HG03097 (cell line): ENCODE data around the gene ARHGDIG.

Experiments used
- ATAC-seq: cut with Tn5 transposase; IDR thresholded peaks from one replicate; pipeline ENCODE4 v1.9.1; 2021; ENCODE audit not compliant: unreplicated experiment, low FRiP score

The ARHGDIG gene

DNA sequence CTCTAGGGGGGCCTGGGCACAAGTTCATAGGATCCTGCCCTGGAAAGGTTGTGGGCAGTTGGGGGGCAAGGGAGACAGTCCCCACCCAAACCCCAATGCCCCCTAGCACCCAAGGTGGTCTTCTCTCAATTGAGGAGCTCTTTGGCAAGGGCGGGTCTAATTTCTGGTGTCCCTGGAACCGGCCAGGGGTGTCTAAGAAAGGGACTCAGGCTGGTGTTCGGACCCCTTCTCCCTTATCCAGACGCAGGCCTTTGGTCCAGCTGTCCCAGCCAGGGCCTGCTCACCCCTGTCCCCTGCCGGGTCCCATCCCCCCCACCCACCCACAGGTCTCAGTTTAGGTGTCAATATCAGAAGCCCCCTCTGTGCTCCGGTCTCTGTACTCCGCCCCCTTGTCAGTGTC lies 860 bp upstream of the ARHGDIG start:
- no peak for ATAC-seq

DNA sequence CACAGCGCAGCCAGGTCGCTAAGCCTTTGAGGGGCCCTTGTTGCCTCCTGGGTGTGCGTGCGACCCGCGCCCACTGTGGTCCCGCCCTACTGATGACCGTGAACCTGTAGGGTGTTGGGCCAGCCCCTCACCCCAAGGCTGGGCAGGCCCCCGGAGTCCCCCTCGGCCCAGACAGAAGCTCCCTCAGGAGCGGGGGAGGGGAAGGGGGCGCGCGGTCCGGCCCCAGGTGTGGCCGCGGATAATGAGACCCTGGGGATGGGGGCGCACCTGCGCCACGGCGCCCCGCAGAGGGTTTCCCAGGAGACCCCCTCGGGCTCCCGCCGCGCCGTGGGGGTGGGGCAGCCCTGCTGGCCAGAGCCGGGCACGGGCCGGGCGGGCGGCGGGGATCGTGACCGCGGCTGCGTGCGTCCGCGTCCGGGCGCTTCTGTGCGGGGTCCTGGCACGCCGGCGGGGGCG lies 358 bp upstream of the ARHGDIG start:
- no peak for ATAC-seq

DNA sequence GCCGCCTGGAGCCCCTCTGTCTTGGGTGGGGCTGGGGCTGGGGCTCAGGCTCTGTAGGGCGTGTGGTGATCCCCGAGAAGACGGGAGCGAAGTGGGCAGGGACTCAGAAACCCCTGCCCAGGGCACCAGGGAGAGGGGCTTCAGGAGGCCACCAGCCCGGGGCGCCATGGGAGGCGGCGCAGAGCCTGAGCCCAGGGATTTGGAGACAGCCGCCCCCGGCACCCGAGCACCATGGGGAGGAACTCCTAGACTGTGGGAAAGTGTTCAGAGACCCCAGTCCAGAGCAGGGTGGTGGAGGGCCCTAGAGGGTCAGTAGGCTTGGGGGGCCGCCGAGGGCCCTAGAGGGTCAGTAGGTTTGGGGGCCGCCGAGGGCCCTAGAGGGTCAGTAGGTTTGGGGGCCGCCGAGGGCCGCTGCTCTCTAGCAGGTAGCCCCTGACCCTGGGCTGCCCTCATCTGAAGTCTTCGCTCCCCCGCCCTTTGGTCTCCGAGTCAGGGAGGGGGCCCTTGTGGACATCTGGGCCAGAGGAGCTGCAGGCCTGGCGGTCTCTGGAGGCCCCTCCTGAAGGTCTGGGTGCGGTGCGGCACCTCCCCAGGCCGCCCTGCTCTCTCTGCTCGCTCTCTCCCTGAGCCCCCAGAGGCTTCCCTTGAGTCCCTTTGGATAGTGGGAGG lies 734 bp downstream of the ARHGDIG start:
- no peak for ATAC-seq

DNA sequence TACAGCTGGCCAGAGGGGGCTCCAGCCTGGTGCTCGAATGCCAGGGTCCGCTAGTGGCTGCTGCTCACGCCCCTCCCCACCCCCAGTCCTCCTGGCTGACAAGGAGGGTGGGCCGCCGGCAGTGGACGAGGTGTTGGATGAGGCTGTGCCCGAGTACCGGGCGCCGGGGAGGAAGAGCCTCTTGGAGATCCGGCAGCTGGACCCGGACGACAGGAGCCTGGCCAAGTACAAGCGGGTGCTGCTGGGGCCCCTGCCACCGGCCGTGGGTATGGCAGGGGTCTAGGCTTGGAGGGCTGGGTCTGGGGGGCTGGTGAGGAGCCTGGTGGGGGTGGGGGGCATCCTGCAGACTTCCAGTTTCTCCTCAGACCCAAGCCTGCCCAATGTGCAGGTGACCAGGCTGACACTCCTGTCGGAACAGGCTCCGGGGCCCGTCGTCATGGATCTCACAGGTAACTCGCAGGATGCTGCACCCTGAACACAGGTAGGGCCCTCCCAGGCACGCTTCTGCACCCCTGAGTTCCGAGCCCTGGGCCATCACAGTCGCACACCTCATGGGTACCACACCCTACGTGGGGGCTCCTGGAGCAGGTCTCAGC lies 1.4 kb downstream of the ARHGDIG start:
- no peak for ATAC-seq

DNA sequence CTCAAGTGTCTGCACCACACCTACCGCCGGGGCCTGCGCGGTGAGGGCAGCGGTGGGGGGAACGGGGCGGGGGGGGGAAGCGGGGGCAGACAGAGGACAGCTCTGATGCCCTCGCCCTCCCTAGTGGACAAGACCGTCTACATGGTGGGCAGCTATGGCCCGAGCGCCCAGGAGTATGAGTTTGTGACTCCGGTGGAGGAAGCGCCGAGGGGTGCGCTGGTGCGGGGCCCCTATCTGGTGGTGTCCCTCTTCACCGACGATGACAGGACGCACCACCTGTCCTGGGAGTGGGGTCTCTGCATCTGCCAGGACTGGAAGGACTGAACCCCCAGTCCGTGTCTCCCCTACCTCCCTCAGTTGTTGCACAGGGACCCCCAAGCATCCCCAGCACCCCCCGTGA lies 2.1 kb downstream of the ARHGDIG start:
- no peak for ATAC-seq

DNA sequence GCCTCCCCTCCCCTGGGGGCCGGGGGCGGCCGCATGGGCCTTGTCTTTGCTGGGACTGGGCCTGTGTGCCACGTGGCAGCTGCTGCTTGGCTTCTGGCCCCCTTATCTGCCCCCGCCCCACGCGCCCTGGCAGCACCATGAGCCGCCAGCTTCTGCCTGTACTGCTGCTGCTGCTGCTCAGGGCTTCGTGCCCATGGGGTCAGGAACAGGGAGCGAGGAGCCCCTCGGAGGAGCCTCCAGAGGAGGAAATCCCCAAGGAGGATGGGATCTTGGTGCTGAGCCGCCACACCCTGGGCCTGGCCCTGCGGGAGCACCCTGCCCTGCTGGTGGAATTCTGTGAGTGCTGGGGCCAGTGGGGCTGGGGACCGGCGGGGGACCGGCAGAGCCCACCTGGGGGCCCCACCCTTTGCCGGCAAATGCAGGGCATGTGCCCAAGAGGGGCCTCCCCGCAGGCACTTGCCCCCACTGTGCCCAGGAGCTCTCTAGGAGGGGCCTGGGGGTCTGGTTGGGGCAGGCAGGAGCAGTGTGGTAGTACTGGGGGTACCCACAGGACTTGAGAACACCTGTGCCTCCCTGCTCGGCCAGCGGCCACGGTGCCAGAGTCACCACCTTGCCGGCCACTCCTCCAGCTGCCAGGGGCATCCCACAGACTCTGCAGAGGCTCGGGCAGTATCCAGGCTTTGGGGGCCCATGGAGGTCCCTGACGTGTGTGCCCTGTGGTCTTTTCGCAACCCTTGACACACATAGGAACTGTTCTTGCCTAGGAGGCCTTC lies 2.8 kb downstream of the ARHGDIG start, which contains the start of gene PDIA2:
Gene PDIA2 (plus strand): TSS at position 132 of the 773 bp plus-strand sequence. CDS start 6 bp downstream, at position 138.
- ATAC-seq = no peak

DNA sequence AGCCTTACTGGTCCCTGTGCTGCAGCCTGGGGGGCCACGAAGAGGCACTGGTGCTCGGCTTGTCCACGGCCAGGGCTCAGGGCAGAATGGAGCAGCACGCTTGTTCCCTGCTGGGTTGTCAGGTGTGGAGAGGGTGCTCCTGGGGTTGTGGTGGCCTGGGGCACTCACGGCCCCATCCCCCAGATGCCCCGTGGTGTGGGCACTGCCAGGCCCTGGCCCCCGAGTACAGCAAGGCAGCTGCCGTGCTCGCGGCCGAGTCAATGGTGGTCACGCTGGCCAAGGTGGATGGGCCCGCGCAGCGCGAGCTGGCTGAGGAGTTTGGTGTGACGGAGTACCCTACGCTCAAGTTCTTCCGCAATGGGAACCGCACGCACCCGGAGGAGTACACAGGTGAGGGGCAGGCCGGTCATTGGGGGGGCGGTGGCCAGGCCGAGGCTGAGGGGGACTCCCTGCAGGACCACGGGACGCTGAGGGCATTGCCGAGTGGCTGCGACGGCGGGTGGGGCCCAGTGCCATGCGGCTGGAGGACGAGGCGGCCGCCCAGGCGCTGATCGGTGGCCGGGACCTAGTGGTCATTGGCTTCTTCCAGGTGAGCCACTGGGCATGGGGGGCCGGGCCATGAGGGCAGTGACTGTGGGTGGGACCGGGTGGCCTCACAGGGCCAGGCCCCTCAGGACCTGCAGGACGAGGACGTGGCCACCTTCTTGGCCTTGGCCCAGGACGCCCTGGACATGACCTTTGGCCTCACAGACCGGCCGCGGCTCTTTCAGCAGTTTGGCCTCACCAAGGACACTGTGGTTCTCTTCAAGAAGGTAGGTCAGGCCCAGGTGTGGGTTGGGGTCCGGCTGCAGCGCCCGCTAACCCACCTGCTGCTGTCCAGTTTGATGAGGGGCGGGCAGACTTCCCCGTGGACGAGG lies 4.1 kb downstream of the ARHGDIG start:
- no peak for ATAC-seq

DNA sequence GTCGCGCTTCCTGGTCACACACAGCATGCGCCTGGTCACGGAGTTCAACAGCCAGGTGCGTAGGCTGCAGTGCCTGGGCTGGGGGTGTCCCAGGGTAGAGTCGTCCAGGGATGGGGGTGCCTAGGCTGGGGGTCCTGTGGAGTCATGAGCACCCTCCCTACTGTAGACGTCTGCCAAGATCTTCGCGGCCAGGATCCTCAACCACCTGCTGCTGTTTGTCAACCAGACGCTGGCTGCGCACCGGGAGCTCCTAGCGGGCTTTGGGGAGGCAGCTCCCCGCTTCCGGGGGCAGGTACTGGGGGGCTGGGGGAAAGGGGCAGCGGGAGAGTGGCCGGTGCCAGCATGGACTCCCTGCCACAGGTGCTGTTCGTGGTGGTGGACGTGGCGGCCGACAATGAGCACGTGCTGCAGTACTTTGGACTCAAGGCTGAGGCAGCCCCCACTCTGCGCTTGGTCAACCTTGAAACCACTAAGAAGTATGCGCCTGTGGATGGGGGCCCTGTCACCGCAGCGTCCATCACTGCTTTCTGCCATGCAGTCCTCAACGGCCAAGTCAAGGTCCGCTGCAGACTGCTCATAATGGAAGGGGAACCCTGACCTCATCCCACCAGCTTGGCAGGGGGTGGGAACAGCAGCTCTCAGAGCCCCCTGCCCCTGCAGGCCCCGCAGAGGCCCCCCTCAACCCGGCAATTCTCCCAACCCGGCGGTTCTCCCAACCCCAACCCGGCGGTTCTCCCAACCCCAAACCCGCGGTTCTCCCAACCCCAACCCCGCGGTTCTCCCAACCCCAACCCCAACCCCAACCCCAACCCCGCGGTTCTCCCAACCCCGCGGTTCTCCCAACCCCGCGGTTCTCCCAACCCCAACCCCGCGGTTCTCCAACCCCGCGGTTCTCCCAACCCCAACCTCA lies 5.0 kb downstream of the ARHGDIG start:
- ATAC-seq = no peak

DNA sequence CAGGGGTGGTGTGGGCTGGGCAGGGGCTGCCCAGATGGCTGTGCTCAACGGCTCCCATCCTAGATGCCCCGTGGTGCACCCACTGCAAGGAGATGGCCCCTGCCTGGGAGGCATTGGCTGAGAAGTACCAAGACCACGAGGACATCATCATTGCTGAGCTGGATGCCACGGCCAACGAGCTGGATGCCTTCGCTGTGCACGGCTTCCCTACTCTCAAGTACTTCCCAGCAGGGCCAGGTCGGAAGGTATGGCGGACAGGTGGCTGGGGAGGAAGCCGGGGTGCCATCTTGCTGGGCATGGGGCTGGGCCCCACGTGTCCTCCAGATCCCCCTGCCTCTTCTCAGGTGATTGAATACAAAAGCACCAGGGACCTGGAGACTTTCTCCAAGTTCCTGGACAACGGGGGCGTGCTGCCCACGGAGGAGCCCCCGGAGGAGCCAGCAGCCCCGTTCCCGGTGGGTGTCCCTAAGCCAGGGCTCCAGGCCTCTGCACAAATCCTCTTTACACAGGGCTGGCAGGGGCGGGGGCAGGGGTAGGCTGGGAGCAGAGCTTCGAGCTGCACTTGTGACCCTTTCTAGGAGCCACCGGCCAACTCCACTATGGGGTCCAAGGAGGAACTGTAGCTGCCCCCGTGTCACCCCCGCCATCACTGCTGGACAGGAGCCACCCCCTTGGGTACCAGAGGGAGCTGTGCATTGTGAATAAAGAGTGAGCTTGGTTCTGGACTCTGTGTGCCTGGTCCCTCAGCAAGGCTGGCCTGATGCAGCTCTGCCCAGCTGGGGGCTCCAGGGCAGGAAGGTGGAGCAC lies 6.3 kb downstream of the ARHGDIG start:
- ATAC-seq = no peak

DNA sequence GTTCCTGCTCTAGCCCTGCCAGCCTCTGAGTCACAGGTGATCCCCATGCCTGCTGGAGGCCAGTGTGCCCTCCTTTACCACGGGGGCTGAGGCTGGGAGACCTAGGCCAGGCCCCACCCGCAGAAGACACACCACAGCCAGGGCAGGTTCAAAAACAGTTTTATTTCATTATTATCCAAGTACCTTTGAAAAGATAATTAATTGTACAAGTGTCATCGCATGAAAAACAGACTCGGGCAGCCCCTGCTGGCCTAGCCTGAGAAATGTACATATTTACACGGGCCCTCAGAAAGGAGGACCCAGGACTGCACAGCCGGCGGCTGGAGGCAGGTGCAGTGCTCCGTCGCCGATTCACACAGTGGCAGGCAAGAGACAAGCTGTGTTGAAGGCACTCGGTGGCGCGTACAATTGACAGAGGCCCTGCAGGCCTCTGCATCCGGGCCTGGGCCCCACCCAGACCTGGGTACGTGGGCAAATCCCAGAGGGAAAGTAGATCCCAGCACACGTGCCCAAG lies 7.0 kb downstream of the ARHGDIG start:
- ATAC-seq = no peak

DNA sequence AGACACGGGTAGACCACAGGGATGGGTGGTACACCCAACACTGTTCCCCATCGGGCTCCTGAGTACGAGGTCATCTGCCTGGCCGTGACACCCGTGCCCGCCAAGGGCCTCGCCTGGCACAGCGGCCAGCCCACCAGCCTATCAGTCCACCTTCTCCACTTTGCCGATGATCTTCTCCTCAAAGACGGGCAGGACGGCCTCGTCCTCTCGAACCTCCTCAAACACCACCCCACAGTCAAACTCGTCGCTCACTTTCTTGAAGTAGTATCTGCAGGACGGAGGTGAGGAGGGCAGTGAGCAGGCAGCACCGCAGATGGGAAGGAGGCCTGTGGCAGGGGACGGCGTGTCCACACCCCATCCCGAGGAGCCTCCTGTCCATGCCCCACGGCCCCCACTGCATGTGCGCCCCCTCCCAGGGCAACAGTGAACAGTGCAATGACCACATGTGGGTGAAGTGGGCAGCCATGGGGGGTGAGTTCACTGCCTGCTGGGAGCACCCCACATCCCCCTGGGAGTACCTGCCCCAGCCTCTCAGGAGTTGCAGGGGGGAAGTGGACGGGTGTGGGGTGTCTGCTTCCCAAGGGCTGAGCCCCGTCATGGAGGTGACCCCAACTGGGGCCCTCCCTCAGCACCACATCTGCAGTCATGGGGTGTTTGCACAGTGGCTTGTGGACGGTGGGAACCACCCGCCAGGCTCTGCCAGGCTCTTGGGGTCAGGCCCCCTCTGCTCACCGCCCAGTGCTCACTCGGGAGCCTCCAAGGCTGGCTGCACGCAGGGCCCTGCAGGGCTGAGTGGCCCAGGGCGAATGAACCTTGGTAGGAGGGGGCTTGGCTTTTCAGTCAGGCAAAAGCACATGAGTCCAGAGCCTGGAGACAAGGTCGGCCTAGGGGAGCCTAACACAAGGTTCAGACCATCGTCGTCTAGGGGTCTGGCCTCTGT lies 7.9 kb downstream of the ARHGDIG start:
- ATAC-seq = no peak

DNA sequence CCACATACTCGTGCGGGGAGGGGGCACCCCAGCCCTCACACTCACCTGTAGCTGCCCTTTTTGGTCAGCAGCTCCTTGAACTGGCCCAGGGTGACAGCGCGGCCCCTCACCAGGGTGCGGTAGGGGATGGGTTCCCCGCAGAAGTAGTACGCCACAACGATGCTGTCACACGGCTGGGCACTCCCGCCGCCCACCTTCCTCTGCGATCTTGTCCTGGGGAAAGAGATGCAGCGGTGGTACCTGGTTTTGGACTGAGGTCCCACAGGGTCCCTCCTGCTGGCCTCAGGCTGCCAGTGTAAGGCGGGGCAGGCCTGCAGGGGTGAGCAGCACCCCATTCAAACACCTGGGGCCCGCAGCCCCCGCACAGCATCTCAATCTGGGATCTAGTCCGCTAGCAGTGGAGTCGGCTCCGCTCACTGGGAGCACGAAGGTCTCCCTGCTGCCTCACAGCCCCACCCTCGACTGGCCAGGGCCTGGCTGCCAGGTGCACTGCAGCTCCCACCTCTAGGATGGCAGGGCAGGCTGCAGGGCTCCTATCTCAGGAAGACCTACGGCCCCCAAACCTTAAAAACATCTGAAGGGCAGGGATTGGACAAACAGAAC lies 9.1 kb downstream of the ARHGDIG start:
- no peak for ATAC-seq

DNA sequence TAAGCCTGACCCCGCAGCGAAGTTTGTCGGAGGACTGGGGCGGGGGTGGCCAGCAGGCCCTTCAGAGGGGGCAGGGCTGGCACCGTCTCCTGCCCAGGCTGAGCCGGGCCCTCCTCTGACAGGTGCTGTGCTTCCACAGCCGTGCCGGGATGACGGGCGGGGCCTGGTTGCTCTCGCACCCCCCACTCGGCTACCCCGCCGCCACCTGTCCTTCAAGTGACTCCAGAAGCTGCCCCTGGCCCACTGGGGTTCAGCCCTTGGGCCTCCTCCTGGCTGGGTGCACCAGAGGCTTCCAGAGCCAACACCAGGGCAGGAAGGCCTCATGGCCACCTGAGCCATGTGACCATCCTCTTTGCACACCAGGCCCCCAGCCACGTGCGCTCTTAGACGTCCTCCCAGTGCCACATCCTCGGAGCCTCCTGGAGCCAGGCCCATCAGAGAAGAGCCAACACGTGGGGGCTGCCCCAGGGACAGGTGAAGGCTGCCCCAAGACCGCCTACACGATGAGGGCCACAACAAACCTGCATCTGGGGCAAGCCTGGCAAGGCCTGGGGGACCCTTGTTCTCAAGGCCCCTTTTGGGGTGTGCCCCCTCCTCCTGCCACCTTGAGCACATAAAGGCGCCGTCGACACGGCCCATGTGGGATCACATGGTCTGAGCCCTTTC lies 9.8 kb downstream of the ARHGDIG start:
- ATAC-seq = no peak

DNA sequence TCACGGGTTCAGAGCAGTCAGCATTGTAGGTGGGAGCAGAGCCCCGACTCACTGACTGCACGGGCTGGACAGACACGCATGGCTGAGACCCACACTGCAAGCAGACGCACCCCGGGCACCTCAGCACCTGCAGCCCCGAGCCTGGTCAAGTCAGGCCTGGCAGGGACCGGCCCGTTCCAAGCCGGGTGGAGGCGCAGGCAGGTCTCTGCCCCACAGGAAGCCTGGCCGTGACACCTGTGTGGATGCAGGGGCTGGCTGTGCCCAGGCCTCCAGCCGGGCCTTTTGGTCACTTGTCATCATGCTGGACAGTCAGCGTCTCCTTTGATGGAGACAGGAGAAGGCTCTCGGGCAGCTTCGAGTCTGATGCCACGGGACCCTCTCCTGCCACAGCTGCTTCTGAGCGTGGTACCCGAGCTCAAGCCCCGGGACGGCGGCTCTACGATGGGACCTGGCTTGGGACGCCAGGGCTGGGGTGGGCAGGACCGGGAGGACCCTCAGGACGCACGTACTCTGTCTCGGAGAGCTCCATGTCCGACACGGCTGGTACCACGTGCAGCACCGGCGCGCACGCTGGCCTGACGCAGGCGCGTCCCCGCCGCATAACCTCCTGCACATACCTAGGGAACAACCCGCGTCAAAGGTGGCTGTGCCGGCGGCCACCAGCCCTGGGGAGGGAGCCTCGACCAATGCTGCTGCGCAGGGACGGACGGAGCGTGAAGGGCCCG lies 10.5 kb downstream of the ARHGDIG start:
- ATAC-seq = no peak

DNA sequence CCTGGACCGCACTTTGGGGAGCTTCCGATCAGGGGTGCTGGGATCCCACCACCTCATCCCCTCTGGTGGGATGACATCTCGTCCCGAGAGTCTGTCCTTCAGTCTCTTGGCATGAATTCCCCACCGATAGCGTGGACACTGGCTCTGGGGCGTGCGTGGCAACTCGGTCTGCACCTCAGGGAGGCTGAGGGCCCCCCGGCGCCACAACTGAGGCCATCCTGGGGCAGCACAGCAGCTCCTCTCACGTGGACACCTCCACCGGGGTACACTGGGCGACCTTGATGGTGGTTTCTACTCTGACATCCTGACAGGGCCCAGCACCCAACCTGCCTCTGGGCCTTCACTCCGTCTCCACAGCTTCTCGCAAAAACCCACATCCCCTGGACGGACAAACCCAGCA lies 11.1 kb downstream of the ARHGDIG start:
- ATAC-seq = no peak
